Measurements from ENCODE around the gene FANCG.

DNA sequence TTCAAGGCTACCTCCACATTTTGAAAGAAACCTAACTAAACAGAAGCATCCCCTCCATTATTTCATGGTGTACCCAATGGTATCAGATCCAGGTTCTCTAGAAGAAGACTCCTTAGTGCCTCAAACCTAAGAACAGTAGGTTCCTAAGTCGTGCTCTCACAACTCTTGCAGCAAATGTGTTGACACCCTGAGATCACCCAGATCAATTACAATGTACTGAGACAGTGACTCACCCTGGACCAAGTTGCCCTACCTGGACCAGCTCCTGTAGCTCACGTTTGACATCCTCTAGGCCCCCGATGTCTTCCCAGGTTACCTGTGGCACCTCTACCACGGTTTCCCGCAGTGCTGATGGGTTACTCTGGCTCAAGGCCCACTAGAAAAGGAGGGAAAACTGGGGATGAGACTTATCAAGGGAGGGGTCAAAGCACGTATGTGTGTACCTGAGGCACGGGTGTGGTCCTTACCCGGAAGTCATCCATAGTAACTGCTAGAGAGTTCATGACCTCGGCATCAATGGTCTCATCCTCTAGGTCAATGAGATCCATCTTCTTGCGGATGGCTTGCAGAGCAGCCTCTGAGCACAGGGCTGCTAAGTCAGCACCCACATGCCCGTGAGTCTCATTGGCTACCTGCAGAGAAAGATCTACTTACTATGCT, 19.1 kb downstream of the FANCG start:
- TF ChIP-seq ZNF747 (tag by site-specific recombination; IDR thresholded peaks at IDR 0.05) (no peak), ZNF274 (IDR thresholded peaks at IDR 0.05; ENCODE audit: low read length) (no peak), ZNF274 (tag by site-specific recombination; IDR thresholded peaks at IDR 0.05; ENCODE audit: borderline replicate concordance) (no peak)

All from HEK293 (cell line).